Loucy (cell line): ENCODE measurements around the gene GPR152.

Source experiments
- H2AFZ ChIP-seq: fragments of 200-600 bp; sonication (generic); 2 replicates; pipeline ENCODE4 v1.6.0; 2016; ENCODE audit warnings: antibody characterized with exemption, mild to moderate bottlenecking, low read length, moderate library complexity
- H3F3A ChIP-seq: fragments of 200-600 bp; 2 replicates; pipeline ENCODE4 v1.6.0; 2016; ENCODE audit warnings: antibody characterized with exemption, low read depth, mild to moderate bottlenecking
- H3K27me3 ChIP-seq: fragments of 200-600 bp; sonication (generic); 2 replicates; pipeline ENCODE4 v1.6.1; 2014; ENCODE audit warnings: low read length, mild to moderate bottlenecking; ENCODE audit not compliant: insufficient read depth, poor library complexity, severe bottlenecking
- H3K36me3 ChIP-seq: fragments of 200-600 bp; sonication (generic); 2 replicates; pipeline ENCODE4 v1.6.1; 2016; ENCODE audit warnings: low read length; ENCODE audit not compliant: insufficient read depth
- H3K4me1 ChIP-seq: fragments of 200-600 bp; sonication (generic); 2 replicates; pipeline ENCODE4 v1.5.1; 2014; ENCODE audit warnings: low read length, mild to moderate bottlenecking; ENCODE audit not compliant: insufficient read depth, poor library complexity, severe bottlenecking
- H3K4me2 ChIP-seq: fragments of 200-600 bp; sonication (generic); 2 replicates; pipeline ENCODE4 v1.6.0; 2014; ENCODE audit warnings: antibody characterized with exemption, low read length, low read depth, mild to moderate bottlenecking; ENCODE audit not compliant: poor library complexity, severe bottlenecking
- H3K4me3 ChIP-seq: fragments of 200-600 bp; sonication (generic); 2 replicates; pipeline ENCODE4 v1.5.1; 2014; ENCODE audit warnings: low read length, mild to moderate bottlenecking, mixed read lengths; ENCODE audit not compliant: poor library complexity, severe bottlenecking
- H3K79me2 ChIP-seq: fragments of 200-600 bp; sonication (generic); 2 replicates; pipeline ENCODE4 v1.6.1; 2014; ENCODE audit warnings: low read length; ENCODE audit not compliant: insufficient read depth
- H3K9ac ChIP-seq: fragments of 200-600 bp; sonication (generic); 2 replicates; pipeline ENCODE4 v1.6.0; 2014; ENCODE audit warnings: mild to moderate bottlenecking, low read depth, low read length, moderate library complexity; ENCODE audit not compliant: poor library complexity, severe bottlenecking
- H3K9me2 ChIP-seq: fragments of 200-600 bp; sonication (generic); replicated peaks from 2 replicates; pipeline ENCODE4 v1.6.1; 2016; ENCODE audit warnings: low read depth, low read length, mixed read lengths
- H3K9me3 ChIP-seq: fragments of 200-600 bp; sonication (generic); 2 replicates; pipeline ENCODE4 v1.6.1; 2014; ENCODE audit warnings: mild to moderate bottlenecking, antibody characterized with exemption, low read length, low read depth; ENCODE audit not compliant: insufficient read depth
- H4K20me1 ChIP-seq: fragments of 200-600 bp; sonication (generic); 2 replicates; pipeline ENCODE4 v1.6.0; 2014; ENCODE audit warnings: antibody characterized with exemption, low read length, mild to moderate bottlenecking; ENCODE audit not compliant: insufficient read depth, poor library complexity, severe bottlenecking
- CTCF ChIP-seq: fragments of 200-600 bp; sonication (generic); conservative IDR thresholded peaks from 2 replicates; pipeline ENCODE4 v1.5.1; 2014; ENCODE audit warnings: mild to moderate bottlenecking, antibody characterized with exemption, low read length
- EZH2phosphoT487 ChIP-seq: fragments of 200-600 bp; IDR thresholded peaks from 2 replicates; pipeline ENCODE4 v1.6.1; 2018; ENCODE audit warnings: antibody characterized with exemption, mild to moderate bottlenecking, moderate library complexity, borderline replicate concordance

GPR152 gene

GRCh38 chr11:67440229-67441097 is 12.1 kb downstream of the GPR152 start:
- Histone ChIP-seq H4K20me1 (peaks cover 14% of the 10 kb centered on the region), H3K27me3 (no peaks in the 10 kb centered on the region), H3K79me2 (peaks cover 48% of the 10 kb centered on the region), H3K4me3 (no peak overlapping the region), H3K9ac (no peak overlapping the region), H3K9me2 (no peaks in the 10 kb centered on the region), H3K9me3 (no peaks in the 10 kb centered on the region), H3F3A (0 out of 2 replicates have a peak, but pooled peaks cover 2% of the 10 kb centered on the region), H2AFZ (no peak overlapping the region), H3K36me3 (peaks cover 4% of the 10 kb centered on the region; the same call in 1 of the 2 replicates), H3K4me2 (peak overlapping the region; percentile 90), H3K4me1 (peaks cover 31% of the 10 kb centered on the region)
- TF ChIP-seq CTCF: no peak
- no peak for TF ChIP-seq EZH2phosphoT487

- Histone ChIP-seq H3K9ac (peak overlapping the region; percentile 100), H3K79me2 (peaks cover 57% of the 10 kb centered on the region), H3K4me3 (peak overlapping the region; percentile 100), H2AFZ (no peak overlapping the region), H3K9me3 (no peaks in the 10 kb centered on the region), H3K36me3 (peaks cover 13% of the 10 kb centered on the region; the same call in 1 of the 2 replicates), H3K4me1 (peaks cover 40% of the 10 kb centered on the region), H4K20me1 (peaks cover 23% of the 10 kb centered on the region), H3K4me2 (peak overlapping the region; percentile 90), H3K9me2 (no peaks in the 10 kb centered on the region), H3K27me3 (no peaks in the 10 kb centered on the region), H3F3A (0 out of 2 replicates have a peak, but pooled peaks cover 2% of the 10 kb centered on the region)
- peak; percentile 69 for TF ChIP-seq CTCF
- TF ChIP-seq EZH2phosphoT487: no peak
These were observed 13.0 kb downstream of the GPR152 start for GRCh38 chr11:67439321-67440228.

GRCh38 chr11:67438158-67438902 is 14.2 kb downstream of the GPR152 start:
- peak overlapping the region; percentile 100 for H3K4me3 ChIP-seq
- H3K79me2 ChIP-seq: peaks cover 69% of the 10 kb centered on the region
- TF ChIP-seq CTCF (no peak), EZH2phosphoT487 (no peak)
- peaks cover 53% of the 10 kb centered on the region for H3K4me1 ChIP-seq
- peak overlapping the region; percentile 100 for H3K9ac ChIP-seq
- peak overlapping the region; percentile 90 for H3K4me2 ChIP-seq
- H3K9me3 ChIP-seq: no peaks in the 10 kb centered on the region
- no peaks in the 10 kb centered on the region for H3K27me3 ChIP-seq
- H2AFZ ChIP-seq: no peak overlapping the region
- H3F3A ChIP-seq: 0 out of 2 replicates have a peak, but pooled peaks cover 2% of the 10 kb centered on the region
- peaks cover 35% of the 10 kb centered on the region for H4K20me1 ChIP-seq
- no peaks in the 10 kb centered on the region for H3K9me2 ChIP-seq
- peaks cover 20% of the 10 kb centered on the region; the same call in 1 of the 2 replicates for H3K36me3 ChIP-seq
